GM10248 (cell line): Measurements from ENCODE around the gene VEGFB.

Experiments
- CTCF ChIA-PET: fragments of 300-600 bp; sonication (Branson Sonifier 250); formaldehyde crosslinking; extraction: SDS; loops from one replicate; lab custom pipeline; 2021; ENCODE audit warnings: antibody characterized with exemption; lab: Yijun Ruan, JAX
- POLR2A ChIA-PET: fragments of 350-650 bp; sonication (Branson Sonifier 250); formaldehyde crosslinking; extraction: SDS; loops from one replicate; lab custom pipeline; 2020; ENCODE audit warnings: antibody characterized with exemption; lab: Yijun Ruan, JAX
- DNase-seq: peaks from one replicate; pipeline ENCODE4 v3.0.0; 2012; ENCODE audit errors: extremely low spot score
- TF ChIP-seq, protein P1 (sequence below): IDR thresholded peaks from 2 replicates; pipeline ENCODE4 v1.5.1; 2012; ENCODE audit warnings: mild to moderate bottlenecking, low read depth; ENCODE audit errors: extremely low read depth, missing control alignments, control extremely low read depth

The VEGFB gene

GRCh38 chr11:64196626-64197025 is 37.8 kb upstream of the VEGFB start:
- POLR2A ChIA-PET: interaction anchor here (1.9 kb wide), 1 partner anchor 11 kb away, joined by 5 read pairs; the partner anchor contains the start of gene STIP1
- TF ChIP-seq, protein P1, sequence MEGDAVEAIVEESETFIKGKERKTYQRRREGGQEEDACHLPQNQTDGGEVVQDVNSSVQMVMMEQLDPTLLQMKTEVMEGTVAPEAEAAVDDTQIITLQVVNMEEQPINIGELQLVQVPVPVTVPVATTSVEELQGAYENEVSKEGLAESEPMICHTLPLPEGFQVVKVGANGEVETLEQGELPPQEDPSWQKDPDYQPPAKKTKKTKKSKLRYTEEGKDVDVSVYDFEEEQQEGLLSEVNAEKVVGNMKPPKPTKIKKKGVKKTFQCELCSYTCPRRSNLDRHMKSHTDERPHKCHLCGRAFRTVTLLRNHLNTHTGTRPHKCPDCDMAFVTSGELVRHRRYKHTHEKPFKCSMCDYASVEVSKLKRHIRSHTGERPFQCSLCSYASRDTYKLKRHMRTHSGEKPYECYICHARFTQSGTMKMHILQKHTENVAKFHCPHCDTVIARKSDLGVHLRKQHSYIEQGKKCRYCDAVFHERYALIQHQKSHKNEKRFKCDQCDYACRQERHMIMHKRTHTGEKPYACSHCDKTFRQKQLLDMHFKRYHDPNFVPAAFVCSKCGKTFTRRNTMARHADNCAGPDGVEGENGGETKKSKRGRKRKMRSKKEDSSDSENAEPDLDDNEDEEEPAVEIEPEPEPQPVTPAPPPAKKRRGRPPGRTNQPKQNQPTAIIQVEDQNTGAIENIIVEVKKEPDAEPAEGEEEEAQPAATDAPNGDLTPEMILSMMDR: no peak
- CTCF ChIA-PET: interaction anchor here (1.0 to 14.6 kb wide), 3 partner anchors 9 to 106 kb away, joined by 3 to 219 read pairs (median 24); partner anchors contain the start of genes CATSPERZ, ESRRA and FERMT3
- DNase-seq: no peak

DNA sequence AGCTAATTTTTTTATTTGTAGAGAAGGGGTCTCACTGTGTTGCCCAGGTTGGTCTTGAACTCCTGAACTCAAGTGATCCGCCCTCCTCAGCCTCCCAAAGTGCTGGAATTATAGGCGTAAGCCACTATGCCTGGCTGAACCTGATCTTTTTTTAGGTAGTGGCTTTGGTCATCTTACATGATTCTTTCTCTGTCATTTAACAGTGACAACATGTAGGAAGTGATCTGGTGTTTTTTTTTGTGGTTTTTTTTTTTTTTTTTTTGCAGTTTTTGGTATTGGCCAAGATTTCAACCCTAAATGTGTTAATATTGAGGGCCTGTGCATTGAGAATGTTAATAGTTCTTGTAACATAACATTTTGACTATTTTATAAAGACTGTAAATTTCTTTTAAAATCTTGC is 35.9 kb upstream of the VEGFB start:
- POLR2A ChIA-PET: no interaction called here
- TF ChIP-seq, protein P1: no peak
- CTCF ChIA-PET: interaction anchor here (14.6 kb wide), 1 partner anchor 104 kb away, joined by 219 read pairs; the partner anchor contains the start of genes CATSPERZ and ESRRA
- DNase-seq: no peak

GRCh38 chr11:64201543-64201942 is 32.8 kb upstream of the VEGFB start:
- ChIA-PET POLR2A (interaction anchor here (1.7 kb wide), 1 partner anchor 16 kb away, joined by 5 read pairs; the partner anchor contains the start of gene STIP1), CTCF (interaction anchor here (14.6 kb wide), 1 partner anchor 101 kb away, joined by 219 read pairs; the partner anchor contains the start of genes CATSPERZ and ESRRA)
- DNase-seq: no peak
- TF ChIP-seq, protein P1: no peak

DNA sequence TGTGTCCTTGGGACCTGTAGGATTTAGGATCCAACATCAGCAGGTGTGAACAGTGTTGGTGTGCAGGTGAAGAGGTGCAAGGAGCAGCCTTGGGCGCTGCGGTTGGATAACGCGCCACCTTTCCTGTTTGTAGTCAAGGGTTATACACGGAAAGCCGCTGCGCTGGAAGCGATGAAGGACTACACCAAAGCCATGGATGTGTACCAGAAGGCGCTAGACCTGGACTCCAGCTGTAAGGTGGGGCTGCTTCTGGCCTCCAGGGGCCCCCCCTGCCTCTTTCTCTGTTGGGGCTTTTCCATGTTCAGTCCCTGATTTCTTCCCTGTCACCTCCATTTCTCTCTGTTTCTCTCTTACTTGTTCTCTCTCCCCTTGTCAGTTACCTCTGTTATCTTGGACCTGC is 31.4 kb upstream of the VEGFB start:
- ChIA-PET CTCF (interaction anchor here (1.0 to 16.7 kb wide), 7 partner anchors 11 to 129 kb away, joined by 3 to 368 read pairs (median 27); partner anchors contain the start of genes CATSPERZ, DNAJC4, ESRRA and FKBP2), POLR2A (interaction anchor here (0.9 to 1.3 kb wide), 2 partner anchors 12 to 18 kb away, joined by 3 to 4 read pairs; no protein-coding TSS in a partner anchor)
- TF ChIP-seq, protein P1: no peak
- DNase-seq: no peak

GRCh38 chr11:64203421-64204079 is 30.8 kb upstream of the VEGFB start:
- POLR2A ChIA-PET: interaction anchor here (0.9 to 2.8 kb wide), 4 partner anchors 11 to 101 kb away, joined by 3 to 17 read pairs (median 6); no protein-coding TSS in a partner anchor
- TF ChIP-seq, protein P1: no peak
- DNase-seq: no peak
- CTCF ChIA-PET: interaction anchor here (0.7 to 16.7 kb wide), 14 partner anchors 8 to 172 kb away, joined by 3 to 368 read pairs (median 18); partner anchors contain the start of genes CATSPERZ, DNAJC4, ESRRA and FKBP2

- DNase-seq: no peak
- POLR2A ChIA-PET: interaction anchor here (0.7 to 4.7 kb wide), 6 partner anchors 10 to 113 kb away, joined by 3 to 36 read pairs (median 8); partner anchors contain the start of genes FKBP2, STIP1 and TRMT112
- TF ChIP-seq, protein P1: no peak
- CTCF ChIA-PET: interaction anchor here (0.6 to 16.7 kb wide), 25 partner anchors 8 to 203 kb away, joined by 3 to 368 read pairs (median 6); partner anchors contain the start of genes CATSPERZ, DNAJC4, ESRRA and FKBP2
These were observed 30.3 kb upstream of the VEGFB start for GRCh38 chr11:64204080-64204440.
